AG04450 (cell line): ENCODE data around the gene PSIP1. TPM values are rescaled to one million over a fixed set of nuclear protein-coding genes. Genes with fewer than 3 reads are reported as not detected.

Experiments used
- CTCF ChIA-PET: fragments of 300-600, 350-600 bp; formaldehyde crosslinking; extraction: SDS; loops from one replicate; lab custom pipeline; 2022; ENCODE audit warnings: antibody characterized with exemption, inconsistent platforms; lab: Charles Lee
- POLR2A ChIA-PET: fragments of 350-600 bp; formaldehyde crosslinking; extraction: SDS; loops from one replicate; lab custom pipeline; 2021; ENCODE audit warnings: antibody characterized with exemption, inconsistent platforms; lab: Yijun Ruan, JAX
- DNase-seq: peaks from one replicate; pipeline ENCODE4 v3.0.0-alpha.2; 2011; ENCODE audit warnings: low read depth, low spot score
- H3K27ac ChIP-seq: one replicate; pipeline ENCODE4 v1.5.1; 2012; ENCODE audit warnings: low read depth, low read length, control low read depth
- H3K27me3 ChIP-seq: one replicate; pipeline ENCODE4 v1.6.0; 2012; ENCODE audit warnings: low read length; ENCODE audit not compliant: control insufficient read depth, insufficient read depth
- H3K4me3 ChIP-seq: 2 replicates; pipeline ENCODE4 v1.5.1; 2011; ENCODE audit warnings: mild to moderate bottlenecking, low read depth, low read length, control low read depth
- H3K9me3 ChIP-seq: 2 replicates; pipeline ENCODE4 v1.5.1; 2012; ENCODE audit warnings: low read length; ENCODE audit not compliant: control insufficient read depth, insufficient read depth
- CTCF ChIP-seq: IDR thresholded peaks from 2 replicates; pipeline ENCODE4 v1.5.1; 2011; ENCODE audit warnings: low read depth, low read length, control low read depth, inconsistent platforms
- polyA plus RNA-seq: library from polyadenylated mRNA; depleted of rRNA; stranded (reverse); fragments of >200 nt; gene quantifications from 2 replicates; pipeline ENCODE4 v1.2.3, GENCODE V29; 2011

PSIP1 gene
- polyA plus RNA-seq, 1 experiment: 57.3 TPM

DNA sequence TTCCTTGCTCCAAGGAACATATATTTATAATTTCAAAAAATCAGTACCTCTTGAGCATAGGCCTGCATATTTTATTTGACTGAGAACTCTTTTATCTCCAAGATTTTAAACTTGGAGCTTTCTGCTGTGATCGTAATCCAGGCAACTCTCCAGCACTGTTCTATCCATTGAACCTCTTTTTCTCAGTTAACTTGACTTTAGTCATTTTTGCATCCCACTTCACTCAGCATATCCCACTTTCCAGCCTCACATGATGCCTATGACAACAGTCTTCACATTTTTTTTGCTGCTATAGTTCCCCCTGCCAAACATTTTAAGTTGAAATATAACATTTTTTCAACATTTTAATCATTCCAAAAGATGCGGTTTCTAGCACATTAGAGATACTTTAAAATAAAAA, 9.1 kb upstream of the PSIP1 start:
- Histone ChIP-seq H3K4me3 (no peak overlapping the region), H3K9me3 (no peaks in the 10 kb centered on the region), H3K27me3 (no peaks in the 10 kb centered on the region), H3K27ac (no peak overlapping the region)
- ChIA-PET CTCF (no interaction called here), POLR2A (no interaction called here)
- no peak for DNase-seq
- no peak for TF ChIP-seq CTCF

- no peak overlapping the region for H3K4me3 ChIP-seq
- POLR2A ChIA-PET: no interaction called here
- no peak for DNase-seq
- peak; percentile 33 for TF ChIP-seq CTCF
- H3K27ac ChIP-seq: no peak overlapping the region
- CTCF ChIA-PET: interaction anchor here (0.6 to 0.7 kb wide), 2 partner anchors 9 to 40 kb away, joined by 3 to 4 read pairs; partner anchors contain the start of gene CCDC171
- no peaks in the 10 kb centered on the region for H3K27me3 ChIP-seq
- no peaks in the 10 kb centered on the region for H3K9me3 ChIP-seq
These were observed 2.6 kb upstream of the PSIP1 start for GRCh38 chr9:15513335-15513734.

DNA sequence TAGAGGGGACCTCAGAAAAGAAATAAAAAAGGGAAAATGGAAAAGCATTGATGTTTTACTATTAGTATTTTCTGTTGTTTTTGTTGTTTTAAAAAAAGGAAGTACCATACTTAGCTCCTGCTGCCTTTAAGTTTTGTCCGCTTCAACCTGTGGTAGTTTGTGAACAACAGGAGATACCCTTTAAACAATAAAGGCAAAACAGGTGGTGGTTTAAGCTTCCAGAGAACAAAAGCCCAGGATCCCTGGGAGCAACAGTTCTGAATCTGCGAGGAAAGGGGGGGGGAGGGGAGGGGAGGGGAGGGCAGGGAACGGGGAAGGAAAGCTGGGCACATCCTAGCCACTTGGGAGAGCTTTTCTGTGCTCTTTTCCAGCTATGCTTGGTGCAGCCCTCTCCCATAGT, 2.1 kb upstream of the PSIP1 start:
- Histone ChIP-seq H3K27me3 (no peaks in the 10 kb centered on the region), H3K27ac (no peak overlapping the region), H3K9me3 (no peaks in the 10 kb centered on the region), H3K4me3 (no peak overlapping the region)
- ChIA-PET CTCF (interaction anchor here (1.0 kb wide), 1 partner anchor 24 kb away, joined by 3 read pairs; no protein-coding TSS in a partner anchor), POLR2A (no interaction called here)
- TF ChIP-seq CTCF: no peak
- DNase-seq: no peak

- Histone ChIP-seq H3K27ac (no peak overlapping the region), H3K4me3 (no peak overlapping the region), H3K27me3 (no peaks in the 10 kb centered on the region), H3K9me3 (no peaks in the 10 kb centered on the region)
- ChIA-PET POLR2A (no interaction called here), CTCF (interaction anchor here (0.7 to 1.0 kb wide), 2 partner anchors 13 to 25 kb away, joined by 3 read pairs; no protein-coding TSS in a partner anchor)
- no peak for DNase-seq
- no peak for TF ChIP-seq CTCF
These were observed 1.4 kb upstream of the PSIP1 start for GRCh38 chr9:15512204-15512603.

- ChIA-PET POLR2A (interaction anchor here (1.0 to 2.2 kb wide), 3 partner anchors 9 to 307 kb away, joined by 3 to 14 read pairs (median 5); partner anchors contain the start of gene CCDC171), CTCF (interaction anchor here (0.6 to 0.9 kb wide), 3 partner anchors 13 to 298 kb away, joined by 4 read pairs; no protein-coding TSS in a partner anchor)
- Histone ChIP-seq H3K27ac (no peak overlapping the region), H3K27me3 (no peaks in the 10 kb centered on the region), H3K9me3 (no peaks in the 10 kb centered on the region), H3K4me3 (peak overlapping the region; percentile 91)
- TF ChIP-seq CTCF: no peak
- no peak for DNase-seq
These were observed 610 bp downstream of the PSIP1 start for GRCh38 chr9:15509931-15510788.
